HG02973 (cell line): Measurements from ENCODE around the gene RIC8B.
"Not testable (repeated sequence)": the region's sequence is repeated elsewhere in the genome, so short reads cannot be mapped to it uniquely, and the experiment has no call there.

Source experiments
- ATAC-seq: cut with Tn5 transposase; IDR thresholded peaks from one replicate; pipeline ENCODE4 v1.9.1; 2021; ENCODE audit warnings: moderate library complexity; ENCODE audit not compliant: unreplicated experiment

RIC8B gene

GRCh38 chr12:106774005-106774807 is at the start of gene RIC8B:
Gene RIC8B, plus strand, starts transcription at chr12:106774682. Its CDS starts 64 bp downstream, at chr12:106774746.
- ATAC-seq = peak; percentile 82

- ATAC-seq = no peak
Measured at GRCh38 chr12:106724934-106725333, 49.5 kb upstream of the RIC8B start.

GRCh38 chr12:106726603-106727202 is 47.8 kb upstream of the RIC8B start:
- not testable (repeated sequence) for ATAC-seq

GRCh38 chr12:106729611-106730010 is 44.9 kb upstream of the RIC8B start:
- ATAC-seq = no peak

- ATAC-seq = no peak
Measured at GRCh38 chr12:106732890-106733289, 41.6 kb upstream of the RIC8B start.

- ATAC-seq = no peak
Measured at GRCh38 chr12:106733660-106734059, 40.8 kb upstream of the RIC8B start.

GRCh38 chr12:106736051-106736957 is 38.2 kb upstream of the RIC8B start:
- no peak for ATAC-seq

GRCh38 chr12:106739318-106739717 is 35.2 kb upstream of the RIC8B start:
- ATAC-seq = no peak

- ATAC-seq = no peak
Measured at GRCh38 chr12:106739815-106740530, 34.5 kb upstream of the RIC8B start.

GRCh38 chr12:106740818-106741217 is 33.7 kb upstream of the RIC8B start:
- no peak for ATAC-seq

GRCh38 chr12:106741247-106741646 is 33.2 kb upstream of the RIC8B start:
- ATAC-seq = no peak

- no peak for ATAC-seq
Measured at GRCh38 chr12:106743270-106743988, 31.1 kb upstream of the RIC8B start.

- no peak for ATAC-seq
Measured at GRCh38 chr12:106744600-106744999, 29.9 kb upstream of the RIC8B start.

GRCh38 chr12:106745181-106745745 is 29.2 kb upstream of the RIC8B start:
- ATAC-seq = no peak

- no peak for ATAC-seq
Measured at GRCh38 chr12:106747973-106748436, 26.5 kb upstream of the RIC8B start.

GRCh38 chr12:106750524-106750923 is 24.0 kb upstream of the RIC8B start:
- no peak for ATAC-seq

GRCh38 chr12:106753526-106753925 is 21.0 kb upstream of the RIC8B start:
- ATAC-seq = peak; percentile 96

- no peak for ATAC-seq
Measured at GRCh38 chr12:106754331-106754730, 20.2 kb upstream of the RIC8B start.

- ATAC-seq = no peak
Measured at GRCh38 chr12:106757623-106758348, 16.7 kb upstream of the RIC8B start.
